Osteoblast (primary cell): Measurements from ENCODE around the gene LETM1. TPM values are rescaled to one million over a fixed set of nuclear protein-coding genes. Genes with fewer than 3 reads are reported as not detected.

ENCODE experiments used
- DNase-seq: peaks from one replicate; pipeline ENCODE4 v3.0.0; 2011; ENCODE audit warnings: low spot score, mixed read lengths; ENCODE audit not compliant: insufficient read length; ENCODE audit errors: missing footprints
- H2AFZ ChIP-seq: 2 replicates; pipeline ENCODE4 v1.6.0; 2011; ENCODE audit warnings: mild to moderate bottlenecking, low read length
- H3K27ac ChIP-seq: 2 replicates; pipeline ENCODE4 v1.5.1; 2011; ENCODE audit warnings: mild to moderate bottlenecking, low read depth, low read length, moderate library complexity
- H3K27me3 ChIP-seq: 2 replicates; pipeline ENCODE4 v1.6.0; 2012; ENCODE audit warnings: mild to moderate bottlenecking, control low read depth, inconsistent platforms, low read length, moderate library complexity; ENCODE audit not compliant: insufficient read depth
- H3K36me3 ChIP-seq: 2 replicates; pipeline ENCODE4 v1.5.1; 2011; ENCODE audit warnings: mild to moderate bottlenecking, low read length, control low read depth, moderate library complexity; ENCODE audit not compliant: insufficient read depth
- H3K4me1 ChIP-seq: 2 replicates; pipeline ENCODE4 v1.5.1; 2011; ENCODE audit warnings: mild to moderate bottlenecking, low read length, control low read depth, moderate library complexity; ENCODE audit not compliant: insufficient read depth
- H3K4me2 ChIP-seq: 2 replicates; pipeline ENCODE4 v1.6.0; 2011; ENCODE audit warnings: mild to moderate bottlenecking, low read length; ENCODE audit not compliant: insufficient read depth
- H3K4me3 ChIP-seq: fragments of 200-600 bp; sonication (generic); 3 replicates; pipeline ENCODE4 v1.5.1; 2012; ENCODE audit warnings: mild to moderate bottlenecking, low read length, inconsistent platforms; ENCODE audit not compliant: insufficient read depth
- H3K79me2 ChIP-seq: 2 replicates; pipeline ENCODE4 v1.6.0; 2012; ENCODE audit warnings: mild to moderate bottlenecking, low read length, control low read depth, inconsistent platforms; ENCODE audit not compliant: insufficient read depth
- H3K9me3 ChIP-seq: 2 replicates; pipeline ENCODE4 v1.5.1; 2011; ENCODE audit warnings: low read depth, low read length, control low read depth
- H4K20me1 ChIP-seq: 2 replicates; pipeline ENCODE4 v1.6.0; 2012; ENCODE audit warnings: mild to moderate bottlenecking, low read length, control low read depth; ENCODE audit not compliant: insufficient read depth
- total RNA-seq: library from RNA; depleted of rRNA; stranded (reverse); fragments of >200 nt; gene quantifications from 2 replicates; pipeline ENCODE4 v1.2.3, GENCODE V29; 2012
- TF ChIP-seq, protein P1 (sequence below): IDR thresholded peaks from 2 replicates; pipeline ENCODE4 v1.5.1; 2011; ENCODE audit warnings: mild to moderate bottlenecking, low read depth, low read length, moderate library complexity; ENCODE audit errors: extremely low read depth

Gene LETM1
- total RNA-seq, 1 donor, result 75.3 TPM

GRCh38 chr4:1799387-1800375 lies 56.3 kb downstream of the LETM1 start:
- H3K27me3 ChIP-seq, result peaks cover 27% of the 10 kb centered on the region
- H3K79me2 ChIP-seq, result no peaks in the 10 kb centered on the region
- H3K36me3 ChIP-seq, result no peaks in the 10 kb centered on the region
- TF ChIP-seq, protein P1, sequence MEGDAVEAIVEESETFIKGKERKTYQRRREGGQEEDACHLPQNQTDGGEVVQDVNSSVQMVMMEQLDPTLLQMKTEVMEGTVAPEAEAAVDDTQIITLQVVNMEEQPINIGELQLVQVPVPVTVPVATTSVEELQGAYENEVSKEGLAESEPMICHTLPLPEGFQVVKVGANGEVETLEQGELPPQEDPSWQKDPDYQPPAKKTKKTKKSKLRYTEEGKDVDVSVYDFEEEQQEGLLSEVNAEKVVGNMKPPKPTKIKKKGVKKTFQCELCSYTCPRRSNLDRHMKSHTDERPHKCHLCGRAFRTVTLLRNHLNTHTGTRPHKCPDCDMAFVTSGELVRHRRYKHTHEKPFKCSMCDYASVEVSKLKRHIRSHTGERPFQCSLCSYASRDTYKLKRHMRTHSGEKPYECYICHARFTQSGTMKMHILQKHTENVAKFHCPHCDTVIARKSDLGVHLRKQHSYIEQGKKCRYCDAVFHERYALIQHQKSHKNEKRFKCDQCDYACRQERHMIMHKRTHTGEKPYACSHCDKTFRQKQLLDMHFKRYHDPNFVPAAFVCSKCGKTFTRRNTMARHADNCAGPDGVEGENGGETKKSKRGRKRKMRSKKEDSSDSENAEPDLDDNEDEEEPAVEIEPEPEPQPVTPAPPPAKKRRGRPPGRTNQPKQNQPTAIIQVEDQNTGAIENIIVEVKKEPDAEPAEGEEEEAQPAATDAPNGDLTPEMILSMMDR, result no peak
- no peak for DNase-seq
- H2AFZ ChIP-seq, result no peak overlapping the region
- no peaks in the 10 kb centered on the region for H3K4me1 ChIP-seq
- H3K4me3 ChIP-seq, result no peak overlapping the region
- no peak overlapping the region for H3K27ac ChIP-seq
- H3K9me3 ChIP-seq, result no peaks in the 10 kb centered on the region
- no peak overlapping the region for H3K4me2 ChIP-seq
- H4K20me1 ChIP-seq, result no peaks in the 10 kb centered on the region

DNA sequence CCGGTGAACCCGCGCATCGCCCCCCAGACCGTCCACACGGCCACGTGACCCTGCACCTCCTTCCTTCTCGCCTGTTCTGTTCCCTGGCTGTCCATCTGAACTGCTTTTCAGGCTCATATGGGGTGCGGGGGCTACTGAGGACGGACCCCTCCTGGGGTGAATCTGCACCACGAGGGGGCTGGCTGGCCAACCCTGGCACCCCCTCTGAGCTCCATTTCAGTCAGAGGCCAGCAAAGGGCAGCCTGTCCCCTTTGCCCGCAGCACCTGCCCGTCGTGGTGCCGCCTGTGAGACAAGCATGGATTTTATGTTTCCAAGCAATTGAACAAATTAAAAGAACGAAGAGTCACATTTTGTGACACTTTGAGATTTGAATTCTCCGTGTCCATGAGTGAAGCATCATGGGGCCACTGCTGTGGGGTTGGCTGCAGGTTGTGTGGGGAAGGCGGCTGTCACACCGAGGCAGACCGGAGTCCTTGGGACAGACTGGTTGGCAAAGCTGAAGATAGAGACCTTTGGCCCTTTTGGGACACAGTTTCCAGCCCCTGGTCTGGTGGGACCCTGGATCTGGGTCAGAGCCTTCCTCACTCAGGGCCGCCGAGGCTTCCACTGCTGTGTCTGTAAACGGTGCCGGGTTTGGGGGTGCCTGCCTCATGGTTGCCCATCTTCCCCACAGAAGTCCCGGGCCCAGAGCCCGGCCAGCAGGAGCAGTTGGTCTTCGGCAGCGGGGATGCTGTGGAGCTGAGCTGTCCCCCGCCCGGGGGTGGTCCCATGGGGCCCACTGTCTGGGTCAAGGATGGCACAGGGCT lies 57.2 kb downstream of the LETM1 start:
- no peaks in the 10 kb centered on the region for H3K4me1 ChIP-seq
- H3K79me2 ChIP-seq, result no peaks in the 10 kb centered on the region
- peaks cover 34% of the 10 kb centered on the region for H3K27me3 ChIP-seq
- DNase-seq, result no peak
- no peaks in the 10 kb centered on the region for H3K9me3 ChIP-seq
- H3K4me3 ChIP-seq, result no peak overlapping the region
- H3K4me2 ChIP-seq, result no peak overlapping the region
- no peaks in the 10 kb centered on the region for H3K36me3 ChIP-seq
- H4K20me1 ChIP-seq, result no peaks in the 10 kb centered on the region
- TF ChIP-seq, protein P1, result no peak
- no peak overlapping the region for H2AFZ ChIP-seq
- no peak overlapping the region for H3K27ac ChIP-seq

- DNase-seq, result no peak
- Histone ChIP-seq H3K4me2 (no peak overlapping the region), H3K4me3 (no peak overlapping the region), H3K36me3 (no peaks in the 10 kb centered on the region), H3K4me1 (no peaks in the 10 kb centered on the region), H3K27ac (no peak overlapping the region), H4K20me1 (no peaks in the 10 kb centered on the region), H3K79me2 (no peaks in the 10 kb centered on the region), H2AFZ (no peak overlapping the region), H3K27me3 (peaks cover 34% of the 10 kb centered on the region), H3K9me3 (no peaks in the 10 kb centered on the region)
- TF ChIP-seq, protein P1, result no peak
Measured at GRCh38 chr4:1797861-1798579, 57.9 kb downstream of the LETM1 start.
